OCI-LY7 (cell line): ENCODE results near the gene DUOX1. TPM values are rescaled to one million over a fixed set of nuclear protein-coding genes. Genes with fewer than 3 reads are reported as not detected.

Experiments
- BruUV-seq: library from RNA; stranded (reverse); fragments of 400-500 nt; replicated peaks from 2 replicates; lab custom pipeline; 2021; lab: Mats Ljungman, UMichigan
- CTCF ChIA-PET: fragments of 300-600 bp; sonication (Branson Sonifier 250); formaldehyde crosslinking; loops from one replicate; lab custom pipeline; 2022; ENCODE audit warnings: antibody characterized with exemption; ENCODE audit not compliant: unreplicated experiment; lab: Charles Lee
- POLR2A ChIA-PET: fragments of 300-600 bp; sonication (Branson Sonifier 250); formaldehyde crosslinking; loops from one replicate; lab custom pipeline; 2022; ENCODE audit warnings: antibody characterized with exemption; lab: Charles Lee
- DNase-seq: peaks from one replicate; pipeline ENCODE4 v3.0.0-alpha.2; 2015; ENCODE audit warnings: low spot score
- H2AFZ ChIP-seq: fragments of 200-600 bp; sonication (generic), shearing (Covaris generic); 2 replicates; pipeline ENCODE4 v1.6.1; 2014; ENCODE audit warnings: mild to moderate bottlenecking, antibody characterized with exemption, low read length, moderate library complexity
- H3K27ac ChIP-seq: fragments of 200-600 bp; sonication (generic); 2 replicates; pipeline ENCODE4 v1.5.1; 2014; ENCODE audit warnings: mixed run types, low read depth, mild to moderate bottlenecking, moderate library complexity, low read length, inconsistent platforms; ENCODE audit not compliant: poor library complexity, severe bottlenecking
- H3K36me3 ChIP-seq: fragments of 200-600 bp; sonication (generic); 2 replicates; pipeline ENCODE4 v1.6.1; 2014; ENCODE audit warnings: mild to moderate bottlenecking, antibody characterized with exemption, low read length, moderate library complexity, mixed read lengths; ENCODE audit not compliant: insufficient read depth
- H3K4me1 ChIP-seq: fragments of 200-600 bp; sonication (generic); 2 replicates; pipeline ENCODE4 v1.5.1; 2014; ENCODE audit warnings: mild to moderate bottlenecking, low read length; ENCODE audit not compliant: insufficient read depth, poor library complexity, severe bottlenecking
- H3K4me2 ChIP-seq: fragments of 200-600 bp; sonication (generic); 2 replicates; pipeline ENCODE4 v1.6.1; 2014; ENCODE audit warnings: mild to moderate bottlenecking, low read length
- H3K4me3 ChIP-seq: fragments of 200-600 bp; sonication (generic); 2 replicates; pipeline ENCODE4 v1.5.1; 2014; ENCODE audit warnings: mild to moderate bottlenecking, low read depth, low read length; ENCODE audit not compliant: poor library complexity, severe bottlenecking
- H3K79me2 ChIP-seq: fragments of 200-600 bp; sonication (generic); 2 replicates; pipeline ENCODE4 v1.6.1; 2016; ENCODE audit warnings: low read depth, mild to moderate bottlenecking, low read length, moderate library complexity, mixed read lengths; ENCODE audit not compliant: insufficient read depth
- H3K9me2 ChIP-seq: fragments of 200-600 bp; sonication (generic); 2 replicates; pipeline ENCODE4 v1.6.1; 2016; ENCODE audit warnings: mild to moderate bottlenecking, low read length, mixed read lengths; ENCODE audit not compliant: insufficient read depth
- H3K9me3 ChIP-seq: fragments of 200-600 bp; sonication (generic); 2 replicates; pipeline ENCODE4 v1.6.1; 2014; ENCODE audit warnings: mild to moderate bottlenecking, mixed run types, low read length, mixed read lengths
- H4K20me1 ChIP-seq: fragments of 200-600 bp; sonication (generic); 2 replicates; pipeline ENCODE4 v1.6.1; 2014; ENCODE audit warnings: mild to moderate bottlenecking, antibody characterized with exemption, low read length, moderate library complexity, mixed read lengths; ENCODE audit not compliant: insufficient read depth
- EZH2phosphoT487 ChIP-seq: fragments of 200-600 bp; sonication (generic); IDR thresholded peaks from 2 replicates; pipeline ENCODE4 v1.6.1; 2018; ENCODE audit warnings: low read depth, borderline replicate concordance, mild to moderate bottlenecking, mixed run types, antibody characterized with exemption, low read length, moderate library complexity, mixed read lengths
- intact Hi-C: fragments of 100-400 bp; cut with micrococcal nuclease; formaldehyde crosslinking; loops from one replicate; pipeline ENCODE4 v1.10.0; 2022; ENCODE audit not compliant: unreplicated experiment
- total RNA-seq, 2 experiments: library from RNA; depleted of rRNA in 1 of 2; stranded (reverse); fragments of >200 nt in 1 of 2; shearing (Covaris generic) in 1 of 2; gene quantifications; 2 replicates each; pipeline ENCODE4 v1.2.3, GENCODE V29; 2014 to 2022
- TF ChIP-seq, protein P1 (sequence below): fragments of 200-600 bp; sonication (generic); conservative IDR thresholded peaks from 2 replicates; pipeline ENCODE4 v1.5.1; 2014; ENCODE audit warnings: mild to moderate bottlenecking, antibody characterized with exemption, low read length, moderate library complexity, mixed read lengths

DUOX1 gene
- total RNA-seq, 2 experiments from 2014 or later, result not detected

DNA sequence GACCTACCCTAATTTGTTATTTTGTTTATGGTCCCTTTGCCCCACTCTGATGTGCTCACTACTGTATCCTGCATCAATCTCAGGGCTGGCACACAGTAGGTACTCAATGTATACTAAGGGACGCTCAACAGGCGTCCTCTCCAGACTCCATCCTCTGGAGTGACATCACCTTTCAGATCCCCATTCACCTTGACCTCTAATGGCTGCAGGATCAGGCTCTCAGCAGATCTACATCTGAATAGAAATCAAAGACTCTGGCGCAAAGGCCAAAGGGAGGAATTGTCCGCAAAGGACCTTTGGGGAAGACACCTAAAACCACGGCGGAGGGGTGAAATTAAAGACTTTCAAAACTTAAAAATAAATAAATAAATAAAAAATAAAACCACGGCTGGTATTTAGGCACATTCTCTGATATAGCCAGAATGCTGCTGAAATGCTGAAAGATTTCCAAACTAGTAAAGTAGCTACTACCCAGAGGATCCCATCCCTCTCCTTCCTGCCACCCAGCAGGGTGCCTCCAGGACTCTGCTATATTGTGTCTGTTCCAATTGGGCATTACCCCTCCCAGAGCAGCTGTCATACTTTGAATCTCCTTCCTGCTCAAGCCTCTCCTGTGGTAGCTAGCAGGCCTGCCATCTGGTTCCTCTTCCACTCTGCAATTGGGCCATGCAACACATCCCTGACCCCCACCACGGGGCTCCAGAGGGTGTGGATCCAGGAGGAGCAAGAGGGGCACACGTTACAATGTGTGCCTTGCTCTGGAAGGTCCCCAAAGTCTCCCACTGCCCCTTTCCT, 51.9 kb downstream of the DUOX1 start:
- Histone ChIP-seq H3K4me1 (no peaks in the 10 kb centered on the region), H2AFZ (no peak overlapping the region), H3K4me2 (no peak overlapping the region), H3K9me3 (no peaks in the 10 kb centered on the region), H3K4me3 (no peak overlapping the region), H3K27ac (no peak overlapping the region), H3K79me2 (no peaks in the 10 kb centered on the region), H4K20me1 (no peaks in the 10 kb centered on the region), H3K9me2 (no peaks in the 10 kb centered on the region), H3K36me3 (no peaks in the 10 kb centered on the region)
- intact Hi-C loops, result no loop called here
- POLR2A ChIA-PET, result interaction anchor here (0.7 to 1.1 kb wide), 2 partner anchors 14 to 18 kb away, joined by 3 to 4 read pairs; no protein-coding TSS in a partner anchor
- BruUV-seq, result no TSS peak
- TF ChIP-seq EZH2phosphoT487, result no peak
- TF ChIP-seq, protein P1, sequence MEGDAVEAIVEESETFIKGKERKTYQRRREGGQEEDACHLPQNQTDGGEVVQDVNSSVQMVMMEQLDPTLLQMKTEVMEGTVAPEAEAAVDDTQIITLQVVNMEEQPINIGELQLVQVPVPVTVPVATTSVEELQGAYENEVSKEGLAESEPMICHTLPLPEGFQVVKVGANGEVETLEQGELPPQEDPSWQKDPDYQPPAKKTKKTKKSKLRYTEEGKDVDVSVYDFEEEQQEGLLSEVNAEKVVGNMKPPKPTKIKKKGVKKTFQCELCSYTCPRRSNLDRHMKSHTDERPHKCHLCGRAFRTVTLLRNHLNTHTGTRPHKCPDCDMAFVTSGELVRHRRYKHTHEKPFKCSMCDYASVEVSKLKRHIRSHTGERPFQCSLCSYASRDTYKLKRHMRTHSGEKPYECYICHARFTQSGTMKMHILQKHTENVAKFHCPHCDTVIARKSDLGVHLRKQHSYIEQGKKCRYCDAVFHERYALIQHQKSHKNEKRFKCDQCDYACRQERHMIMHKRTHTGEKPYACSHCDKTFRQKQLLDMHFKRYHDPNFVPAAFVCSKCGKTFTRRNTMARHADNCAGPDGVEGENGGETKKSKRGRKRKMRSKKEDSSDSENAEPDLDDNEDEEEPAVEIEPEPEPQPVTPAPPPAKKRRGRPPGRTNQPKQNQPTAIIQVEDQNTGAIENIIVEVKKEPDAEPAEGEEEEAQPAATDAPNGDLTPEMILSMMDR, result no peak
- CTCF ChIA-PET, result no interaction called here
- no peak for DNase-seq

DNA sequence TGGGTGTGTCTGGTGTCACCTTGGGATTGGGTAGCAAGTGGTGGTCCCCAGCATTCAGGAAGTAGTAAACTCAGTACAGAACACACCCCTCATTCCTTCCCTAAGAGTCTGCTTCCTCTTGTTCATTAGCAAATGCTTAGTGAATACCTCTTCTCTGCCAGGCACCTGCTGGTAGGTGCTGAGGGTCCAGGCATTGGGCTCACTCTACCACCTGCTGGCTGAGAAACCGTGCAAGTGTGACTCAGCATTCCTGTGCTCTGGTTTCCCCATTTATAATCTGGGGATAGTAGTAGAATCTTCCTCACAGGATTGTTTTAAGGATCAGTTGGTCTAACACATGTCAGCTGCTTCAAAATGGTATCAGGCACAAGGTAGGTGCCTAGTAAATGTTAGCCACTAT, 53.2 kb downstream of the DUOX1 start:
- DNase-seq, result no peak
- intact Hi-C loops, result no loop called here
- H3K9me3 ChIP-seq, result no peaks in the 10 kb centered on the region
- no peak overlapping the region for H3K4me3 ChIP-seq
- no peaks in the 10 kb centered on the region for H3K36me3 ChIP-seq
- H3K79me2 ChIP-seq, result no peaks in the 10 kb centered on the region
- no TSS peak for BruUV-seq
- no peak overlapping the region for H3K4me2 ChIP-seq
- peaks cover 5% of the 10 kb centered on the region for H3K4me1 ChIP-seq
- H3K9me2 ChIP-seq, result no peaks in the 10 kb centered on the region
- no peaks in the 10 kb centered on the region for H4K20me1 ChIP-seq
- TF ChIP-seq, protein P1, result no peak
- no peak for TF ChIP-seq EZH2phosphoT487
- ChIA-PET POLR2A (no interaction called here), CTCF (no interaction called here)
- no peak overlapping the region for H3K27ac ChIP-seq
- H2AFZ ChIP-seq, result no peak overlapping the region

DNA sequence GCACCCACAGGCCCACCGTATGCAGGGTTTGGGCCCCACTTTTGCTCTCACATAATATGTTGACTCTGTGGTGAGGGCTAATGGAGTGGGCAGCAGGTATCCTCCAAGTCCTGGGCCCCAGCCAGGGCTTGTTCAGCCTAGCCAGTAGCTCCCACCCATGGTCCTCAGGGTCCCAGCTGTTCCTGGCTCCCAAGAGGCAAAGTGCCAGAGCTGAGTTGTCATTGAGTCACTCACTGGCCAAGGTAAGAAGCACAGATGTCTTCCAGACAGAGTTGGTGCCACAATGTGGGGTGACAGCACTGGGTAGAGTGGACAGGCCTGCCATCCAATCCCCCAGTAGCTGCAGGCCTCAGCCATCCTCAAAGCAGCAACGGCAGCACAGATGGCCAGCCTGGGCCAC, 53.7 kb downstream of the DUOX1 start:
- no peak overlapping the region for H3K27ac ChIP-seq
- H3K4me1 ChIP-seq, result peaks cover 10% of the 10 kb centered on the region
- H2AFZ ChIP-seq, result no peak overlapping the region
- no peaks in the 10 kb centered on the region for H3K9me3 ChIP-seq
- H3K4me2 ChIP-seq, result no peak overlapping the region
- no peak overlapping the region for H3K4me3 ChIP-seq
- no peaks in the 10 kb centered on the region for H3K9me2 ChIP-seq
- intact Hi-C loops, result no loop called here
- BruUV-seq, result no TSS peak
- ChIA-PET CTCF (no interaction called here), POLR2A (no interaction called here)
- no peaks in the 10 kb centered on the region for H3K79me2 ChIP-seq
- no peaks in the 10 kb centered on the region for H3K36me3 ChIP-seq
- no peak for DNase-seq
- H4K20me1 ChIP-seq, result no peaks in the 10 kb centered on the region
- TF ChIP-seq, protein P1, result no peak
- TF ChIP-seq EZH2phosphoT487, result no peak
